GM23338 (cell line): ENCODE measurements around the gene PLXNB2. TPM values are rescaled to one million over a fixed set of nuclear protein-coding genes. Genes with fewer than 3 reads are reported as not detected.

Experiments
- ATAC-seq: fragments of 200-7000 bp; cut with Tn5 transposase; 3 replicates; pipeline ENCODE4 v1.9.1; 2020
- DNase-seq: peaks from one replicate; pipeline ENCODE4 v3.0.0-alpha.2; 2015; ENCODE audit warnings: low spot score
- H2AFZ ChIP-seq: fragments of 200-600 bp; sonication (generic); 2 replicates; pipeline ENCODE4 v1.8.0; 2016; ENCODE audit warnings: antibody characterized with exemption, mild to moderate bottlenecking, moderate library complexity
- H3F3A ChIP-seq: fragments of 200-600 bp; sonication (generic); replicated peaks from 2 replicates; pipeline ENCODE4 v1.8.0; 2017; ENCODE audit warnings: antibody characterized with exemption, mixed run types, low read depth
- H3K27ac ChIP-seq: fragments of 200-600 bp; sonication (generic); 2 replicates; pipeline ENCODE4 v1.6.1; 2016; ENCODE audit warnings: low read depth
- H3K27me3 ChIP-seq: fragments of 200-600 bp; sonication (generic); 2 replicates; pipeline ENCODE4 v1.8.0; 2016; ENCODE audit warnings: mild to moderate bottlenecking, mixed run types, moderate library complexity; ENCODE audit not compliant: insufficient read depth
- H3K36me3 ChIP-seq: fragments of 200-600 bp; sonication (generic); 2 replicates; pipeline ENCODE4 v1.8.0; 2016; ENCODE audit warnings: mild to moderate bottlenecking; ENCODE audit not compliant: insufficient read depth
- H3K4me1 ChIP-seq: fragments of 200-600 bp; sonication (generic); 2 replicates; pipeline ENCODE4 v1.8.0; 2016; ENCODE audit warnings: mild to moderate bottlenecking, moderate library complexity; ENCODE audit not compliant: insufficient read depth
- H3K4me2 ChIP-seq: fragments of 200-600 bp; sonication (generic); 2 replicates; pipeline ENCODE4 v1.7.1; 2017; ENCODE audit warnings: mixed run types
- H3K4me3 ChIP-seq: fragments of 200-600 bp; sonication (generic); 2 replicates; pipeline ENCODE4 v1.6.1; 2016; ENCODE audit warnings: mixed run types
- H3K79me2 ChIP-seq: fragments of 200-600 bp; sonication (generic); replicated peaks from 2 replicates; pipeline ENCODE4 v1.8.0; 2017; ENCODE audit warnings: mild to moderate bottlenecking; ENCODE audit not compliant: insufficient read depth
- H3K9me2 ChIP-seq: fragments of 200-600 bp; sonication (generic); 2 replicates; pipeline ENCODE4 v1.8.0; 2017; ENCODE audit not compliant: insufficient read depth
- H4K20me1 ChIP-seq: fragments of 200-600 bp; sonication (generic); replicated peaks from 2 replicates; pipeline ENCODE4 v1.8.0; 2017; ENCODE audit warnings: mild to moderate bottlenecking; ENCODE audit not compliant: insufficient read depth
- H3K27ac Mint-ChIP-seq: 2 replicates; pipeline ENCODE4 v1.8.0; 2020; ENCODE audit warnings: inconsistent platforms, mild to moderate bottlenecking, moderate library complexity, mixed read lengths
- H3K27me3 Mint-ChIP-seq: 3 replicates; pipeline ENCODE4 v1.8.0; 2022; ENCODE audit warnings: low read depth, mild to moderate bottlenecking, moderate library complexity, mixed read lengths, inconsistent platforms; ENCODE audit not compliant: insufficient read depth, poor library complexity
- H3K36me3 Mint-ChIP-seq: 3 replicates; pipeline ENCODE4 v1.8.0; 2021; ENCODE audit warnings: low read depth, mild to moderate bottlenecking, inconsistent platforms, moderate library complexity, mixed read lengths
- H3K4me1 Mint-ChIP-seq: 3 replicates; pipeline ENCODE4 v1.8.0; 2020; ENCODE audit warnings: mild to moderate bottlenecking, inconsistent platforms, mixed read lengths
- H3K4me3 Mint-ChIP-seq: 3 replicates; pipeline ENCODE4 v1.8.0; 2021; ENCODE audit warnings: moderate library complexity, mild to moderate bottlenecking, inconsistent platforms, mixed read lengths
- H3K9me3 Mint-ChIP-seq: 3 replicates; pipeline ENCODE4 v1.8.0; 2020; ENCODE audit warnings: moderate library complexity, mild to moderate bottlenecking, inconsistent platforms, mixed read lengths
- CREB1 ChIP-seq: fragments of 250-450 bp; sonication (Bioruptor Pico); IDR thresholded peaks from 2 replicates; pipeline ENCODE4 v1.5.0; 2020; ENCODE audit warnings: low read depth, mild to moderate bottlenecking, moderate library complexity
- CTCF ChIP-seq, 2 experiments: fragments of 200-600 bp in 1 of 2; sonication (generic) in 1 of 2; conservative IDR thresholded peaks; 2 replicates each; pipeline versions ENCODE4 v1.5.1 to v1.6.1; 2016 to 2017; ENCODE audit warnings: antibody characterized with exemption in 2 of 2, low read depth in 2 of 2, mild to moderate bottlenecking in 2 of 2, moderate library complexity in 1 of 2
- ETS1 ChIP-seq: IDR thresholded peaks from 2 replicates; pipeline ENCODE4 v1.6.1; 2016; ENCODE audit warnings: antibody characterized with exemption
- EZH2 ChIP-seq: fragments of 200-600 bp; sonication (generic); IDR thresholded peaks from one replicate; pipeline ENCODE4 v1.8.0; 2017; ENCODE audit warnings: antibody characterized with exemption, mild to moderate bottlenecking, low read depth; ENCODE audit not compliant: unreplicated experiment
- EZH2phosphoT487 ChIP-seq: fragments of 200-600 bp; sonication (generic); IDR thresholded peaks from one replicate; pipeline ENCODE4 v1.8.1; 2018; ENCODE audit warnings: antibody characterized with exemption; ENCODE audit not compliant: unreplicated experiment
- JUNB ChIP-seq: IDR thresholded peaks from one replicate; pipeline ENCODE4 v1.6.1; 2016; ENCODE audit warnings: antibody characterized with exemption; ENCODE audit not compliant: unreplicated experiment
- NANOG ChIP-seq: IDR thresholded peaks from 2 replicates; pipeline ENCODE4 v1.6.1; 2016; ENCODE audit warnings: antibody characterized with exemption, borderline replicate concordance
- POLR2AphosphoS5 ChIP-seq: IDR thresholded peaks from 2 replicates; pipeline ENCODE4 v1.6.1; 2016; ENCODE audit warnings: antibody characterized with exemption, low read depth
- REST ChIP-seq: IDR thresholded peaks from one replicate; pipeline ENCODE4 v1.6.1; 2018; ENCODE audit warnings: antibody characterized with exemption; ENCODE audit not compliant: unreplicated experiment
- STAT1 ChIP-seq: IDR thresholded peaks from one replicate; pipeline ENCODE4 v1.6.1; 2016; ENCODE audit warnings: antibody characterized with exemption; ENCODE audit not compliant: unreplicated experiment
- ZNF114 ChIP-seq: fragments of 250-450 bp; sonication (Bioruptor Pico); IDR thresholded peaks from 2 replicates; pipeline ENCODE4 v1.5.0; 2020; ENCODE audit warnings: mild to moderate bottlenecking, moderate library complexity
- ZNF331 ChIP-seq: fragments of 250-450 bp; sonication (Bioruptor Pico); IDR thresholded peaks from 2 replicates; pipeline ENCODE4 v1.5.0; 2020; ENCODE audit warnings: low read depth, mild to moderate bottlenecking, moderate library complexity
- ZNF462 ChIP-seq: fragments of 250-450 bp; sonication (Bioruptor Pico); IDR thresholded peaks from 2 replicates; pipeline ENCODE4 v1.5.0; 2020; ENCODE audit warnings: mild to moderate bottlenecking, moderate library complexity
- polyA plus RNA-seq: library from polyadenylated mRNA; unstranded; fragments of >200 nt; fragmentation: Nextera tagmentation; extraction: Ambion mirVana; gene quantifications from 2 replicates; pipeline ENCODE4 v1.2.1, GENCODE V29; 2016
- total RNA-seq: library from RNA; depleted of rRNA; stranded (reverse); fragments of >200 nt; shearing (Covaris generic); gene quantifications from 2 replicates; pipeline ENCODE4 v1.2.3, GENCODE V29; 2014

Gene PLXNB2
- total and polyA plus RNA-seq, 2 experiments from 2014 or later: 29.1 to 66.3 TPM

GRCh38 chr22:50294319-50294656 lies 13.2 kb downstream of the PLXNB2 start:
- no peak for ATAC-seq
- H3K4me1 ChIP-seq: peaks cover 27% of the 10 kb centered on the region
- DNase-seq: no peak
- H3K36me3 ChIP-seq: no peaks in the 10 kb centered on the region
- H4K20me1 ChIP-seq: peaks cover 5% of the 10 kb centered on the region; the same call in 1 of the 2 replicates
- peak overlapping the region; percentile 89 for H3K27ac ChIP-seq
- H3K4me2 ChIP-seq: peak overlapping the region; percentile 75
- Mint-ChIP-seq H3K27ac (peak overlapping the region; percentile 74; the same call in 1 of the 2 replicates), H3K36me3 (peaks cover 3% of the 10 kb centered on the region; the same call in 1 of the 3 replicates), H3K27me3 (peaks cover 26% of the 10 kb centered on the region), H3K4me1 (peaks cover 14% of the 10 kb centered on the region), H3K4me3 (no peak overlapping the region), H3K9me3 (no peaks in the 10 kb centered on the region; the same call in 2 of the 3 replicates)
- H3K27me3 ChIP-seq: no peaks in the 10 kb centered on the region
- TF ChIP-seq CREB1 (CRISPR knock-in tag) (no peak), JUNB (no peak), CTCF (conservative IDR thresholded peaks at IDR 0.05; ENCODE audit: low read depth in 2 of 2) (no peak), REST (no peak), POLR2AphosphoS5 (no peak), NANOG (no peak), EZH2 (no peak), EZH2phosphoT487 (no peak), ZNF114 (CRISPR knock-in tag) (no peak), ZNF331 (CRISPR knock-in tag) (no peak), ZNF462 (CRISPR knock-in tag) (no peak), STAT1 (no peak), ETS1 (no peak)
- no peak overlapping the region for H2AFZ ChIP-seq
- H3K79me2 ChIP-seq: peaks cover 59% of the 10 kb centered on the region
- H3K4me3 ChIP-seq: no peak overlapping the region
- no peaks in the 10 kb centered on the region; the same call in 1 of the 2 replicates for H3F3A ChIP-seq
- no peaks in the 10 kb centered on the region for H3K9me2 ChIP-seq
